ENCODE data around the gene VEPH1. TPM values are rescaled to one million over a fixed set of nuclear protein-coding genes. Genes with fewer than 3 reads are reported as not detected.

The VEPH1 gene
- total RNA-seq, 1 donor from 2014 or later: not detected

GRCh38 chr3:157379525-157380140 lies 123.6 kb downstream of the VEPH1 start:
- no peak overlapping the region for H3K4me3 Mint-ChIP-seq
- no peaks in the 10 kb centered on the region for H3K4me1 Mint-ChIP-seq (ENCODE audit: low read depth)
- no peaks in the 10 kb centered on the region for H3K36me3 Mint-ChIP-seq (ENCODE audit: low read depth)
- no peak overlapping the region for H3K27ac Mint-ChIP-seq
- intact Hi-C loops (cut with micrococcal nuclease): no loop called here
- H3K27me3 Mint-ChIP-seq (ENCODE audit: insufficient read depth): peaks cover 2% of the 10 kb centered on the region
- no peak for DNase-seq (ENCODE audit: low spot score)
- H3K9me3 Mint-ChIP-seq: no peaks in the 10 kb centered on the region

DNA sequence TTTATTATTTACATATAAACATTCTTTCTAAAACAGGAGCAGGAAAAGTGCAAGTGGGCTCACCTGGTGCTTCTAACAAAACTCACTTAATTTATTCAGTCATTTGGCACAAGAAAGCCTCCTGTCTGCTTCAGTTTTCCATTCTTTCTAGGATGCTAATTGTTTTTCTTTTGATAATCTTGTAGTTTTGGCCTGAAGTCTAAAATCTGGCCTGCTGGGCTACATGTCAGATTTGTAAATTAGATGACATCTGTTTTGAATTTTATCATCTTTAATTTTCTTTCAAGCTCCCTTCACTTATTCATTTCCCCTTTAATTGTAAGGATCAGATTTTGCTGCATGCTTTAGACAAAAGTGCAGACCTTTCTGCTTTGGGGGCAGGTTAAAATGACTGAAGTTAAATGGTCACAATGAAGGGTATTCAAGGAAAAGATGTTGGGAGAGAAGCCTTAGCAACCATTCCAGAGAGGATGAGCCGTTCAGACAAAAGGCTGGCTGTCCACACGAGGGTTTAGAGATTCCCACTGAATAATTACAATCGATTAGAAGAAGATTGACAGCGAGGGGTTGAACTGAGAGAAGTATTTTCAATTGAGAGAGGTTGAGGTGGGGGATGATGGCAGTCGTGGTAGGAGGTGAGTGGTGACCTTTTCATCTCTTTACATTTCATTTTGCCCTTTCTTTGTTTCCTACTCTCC lies 126.5 kb downstream of the VEPH1 start:
- no peaks in the 10 kb centered on the region for H3K9me3 Mint-ChIP-seq
- no peak for DNase-seq (ENCODE audit: low spot score)
- no peaks in the 10 kb centered on the region for H3K27me3 Mint-ChIP-seq (ENCODE audit: insufficient read depth)
- no peaks in the 10 kb centered on the region for H3K4me1 Mint-ChIP-seq (ENCODE audit: low read depth)
- intact Hi-C loops (cut with micrococcal nuclease): no loop called here
- H3K4me3 Mint-ChIP-seq: no peak overlapping the region
- H3K36me3 Mint-ChIP-seq (ENCODE audit: low read depth): no peaks in the 10 kb centered on the region
- no peak overlapping the region for H3K27ac Mint-ChIP-seq

DNA sequence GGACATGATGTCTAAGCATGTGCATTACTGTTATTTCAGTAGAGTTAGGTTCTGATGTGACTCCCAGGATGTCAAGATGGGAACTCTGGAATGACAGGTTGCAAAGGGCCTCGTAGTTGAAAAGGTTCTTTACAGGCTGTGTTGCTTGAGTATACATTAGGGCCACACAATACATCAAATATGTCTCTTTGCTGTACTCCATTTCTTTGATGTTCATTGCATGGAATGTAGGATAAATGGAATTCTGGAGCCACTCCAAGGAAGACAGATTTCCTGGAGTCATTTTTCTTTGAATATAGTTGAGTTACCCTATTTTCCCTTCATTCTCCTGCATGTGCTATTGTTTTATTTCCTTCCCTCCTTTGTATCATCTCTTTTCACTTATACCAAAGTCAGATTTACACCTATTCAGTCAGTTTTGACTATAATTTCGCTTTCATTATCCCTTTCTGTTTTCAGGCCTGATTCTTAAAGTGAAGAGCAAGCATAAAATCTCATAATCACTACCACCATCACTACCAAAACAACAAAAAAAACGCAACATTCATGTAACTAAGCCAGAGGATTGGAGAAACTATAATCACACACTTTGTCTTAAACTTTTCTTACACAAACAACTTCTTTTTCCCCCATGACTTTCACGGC lies 127.8 kb downstream of the VEPH1 start:
- Mint-ChIP-seq H3K4me1 (ENCODE audit: low read depth) (no peaks in the 10 kb centered on the region), H3K27ac (no peak overlapping the region), H3K4me3 (no peak overlapping the region), H3K27me3 (ENCODE audit: insufficient read depth) (no peaks in the 10 kb centered on the region), H3K9me3 (no peaks in the 10 kb centered on the region), H3K36me3 (ENCODE audit: low read depth) (no peaks in the 10 kb centered on the region)
- intact Hi-C loops (cut with micrococcal nuclease): no loop called here
- DNase-seq (ENCODE audit: low spot score): no peak

- Mint-ChIP-seq H3K4me3 (no peak overlapping the region), H3K36me3 (ENCODE audit: low read depth) (no peaks in the 10 kb centered on the region), H3K27me3 (ENCODE audit: insufficient read depth) (no peaks in the 10 kb centered on the region), H3K9me3 (no peaks in the 10 kb centered on the region), H3K27ac (no peak overlapping the region), H3K4me1 (ENCODE audit: low read depth) (no peaks in the 10 kb centered on the region)
- intact Hi-C loops (cut with micrococcal nuclease): no loop called here
- no peak for DNase-seq (ENCODE audit: low spot score)
These were observed 128.3 kb downstream of the VEPH1 start for GRCh38 chr3:157374933-157375332.

DNA sequence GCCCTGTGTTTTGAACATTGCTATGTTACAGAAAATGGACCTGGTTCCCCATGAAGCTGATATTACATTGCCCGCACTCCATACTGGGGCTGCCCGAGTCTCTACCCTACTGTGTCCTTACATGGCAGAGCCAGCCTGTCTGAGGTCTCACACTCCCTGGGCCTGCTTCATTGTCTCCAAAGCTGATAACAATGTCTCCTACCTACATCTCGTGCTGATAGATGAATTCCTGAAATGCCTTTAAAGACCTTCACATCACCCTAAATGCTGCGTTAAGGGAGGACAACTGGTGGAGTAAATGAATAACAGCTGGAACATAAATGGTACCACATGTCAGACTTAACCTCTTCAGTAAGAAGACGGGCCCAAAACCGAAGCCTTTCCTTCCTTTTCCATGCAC lies 129.4 kb downstream of the VEPH1 start:
- intact Hi-C loops (cut with micrococcal nuclease): no loop called here
- H3K27me3 Mint-ChIP-seq (ENCODE audit: insufficient read depth): peaks cover 3% of the 10 kb centered on the region
- H3K27ac Mint-ChIP-seq: no peak overlapping the region
- H3K4me3 Mint-ChIP-seq: no peak overlapping the region
- no peaks in the 10 kb centered on the region for H3K9me3 Mint-ChIP-seq
- H3K36me3 Mint-ChIP-seq (ENCODE audit: low read depth): no peaks in the 10 kb centered on the region
- H3K4me1 Mint-ChIP-seq (ENCODE audit: low read depth): no peaks in the 10 kb centered on the region
- DNase-seq (ENCODE audit: low spot score): no peak

DNA sequence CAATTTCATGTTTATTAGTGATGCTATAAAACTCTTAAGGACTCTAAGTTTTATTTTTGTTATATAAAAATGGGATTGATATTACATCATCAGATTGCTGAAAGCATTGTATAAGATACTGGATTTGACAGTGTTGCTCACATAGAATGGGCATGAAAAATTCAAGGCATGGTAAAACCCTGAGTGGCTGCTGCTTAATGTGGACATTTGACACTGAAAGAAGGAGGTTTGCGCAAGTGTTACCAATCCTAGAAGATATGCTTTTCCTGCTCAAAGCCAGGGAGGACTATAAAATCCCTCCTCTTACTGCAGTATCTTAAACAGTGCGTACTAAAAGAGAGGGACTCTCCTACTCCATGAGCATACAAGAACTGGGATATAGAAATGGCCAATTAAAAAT lies 132.3 kb downstream of the VEPH1 start:
- Mint-ChIP-seq H3K36me3 (ENCODE audit: low read depth) (no peaks in the 10 kb centered on the region), H3K27me3 (ENCODE audit: insufficient read depth) (peaks cover 3% of the 10 kb centered on the region), H3K9me3 (no peaks in the 10 kb centered on the region), H3K4me1 (ENCODE audit: low read depth) (no peaks in the 10 kb centered on the region), H3K27ac (no peak overlapping the region), H3K4me3 (no peak overlapping the region)
- intact Hi-C loops (cut with micrococcal nuclease): no loop called here
- no peak for DNase-seq (ENCODE audit: low spot score)

DNA sequence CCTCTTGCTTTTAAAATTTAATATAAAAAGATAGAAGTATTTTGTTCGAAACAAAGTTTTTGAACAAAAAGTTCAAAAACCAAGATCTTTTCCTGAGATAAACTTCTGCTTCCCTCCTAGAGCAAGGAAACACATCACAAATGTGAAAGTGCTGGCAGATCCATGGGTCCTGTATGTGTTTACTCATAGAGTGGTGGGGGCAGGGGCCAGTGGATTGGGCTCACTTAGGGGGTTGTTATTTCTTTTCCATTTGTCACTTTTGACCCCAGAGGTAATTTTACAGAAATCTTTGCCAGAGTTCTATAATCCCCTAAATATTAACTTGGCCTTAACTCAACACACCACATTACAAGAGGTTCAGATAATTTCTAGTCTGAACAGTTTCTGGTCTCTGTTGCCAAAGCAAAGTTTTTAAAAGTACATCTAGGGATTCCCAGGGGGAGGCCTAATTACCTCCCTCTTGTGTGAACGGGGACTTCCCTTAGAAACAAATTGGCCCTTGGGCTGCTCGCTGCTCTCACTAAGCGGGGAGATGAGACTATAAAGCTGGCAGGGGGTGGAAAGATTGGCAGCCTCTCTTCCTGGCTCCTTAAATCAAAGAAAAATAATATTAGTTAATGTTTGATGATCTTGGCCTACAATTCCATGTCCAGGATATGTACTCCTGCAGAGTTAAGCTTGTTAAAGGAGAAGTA lies 133.3 kb downstream of the VEPH1 start:
- Mint-ChIP-seq H3K4me3 (no peak overlapping the region), H3K9me3 (no peaks in the 10 kb centered on the region), H3K4me1 (ENCODE audit: low read depth) (no peaks in the 10 kb centered on the region), H3K27ac (no peak overlapping the region), H3K36me3 (ENCODE audit: low read depth) (no peaks in the 10 kb centered on the region), H3K27me3 (ENCODE audit: insufficient read depth) (peaks cover 3% of the 10 kb centered on the region)
- no peak for DNase-seq (ENCODE audit: low spot score)
- intact Hi-C loops (cut with micrococcal nuclease): no loop called here

- no peaks in the 10 kb centered on the region for H3K36me3 Mint-ChIP-seq (ENCODE audit: low read depth)
- H3K9me3 Mint-ChIP-seq: no peaks in the 10 kb centered on the region
- intact Hi-C loops (cut with micrococcal nuclease): no loop called here
- no peak for DNase-seq (ENCODE audit: low spot score)
- no peaks in the 10 kb centered on the region for H3K4me1 Mint-ChIP-seq (ENCODE audit: low read depth)
- H3K27ac Mint-ChIP-seq: no peak overlapping the region
- H3K27me3 Mint-ChIP-seq (ENCODE audit: insufficient read depth): peaks cover 3% of the 10 kb centered on the region
- no peak overlapping the region for H3K4me3 Mint-ChIP-seq
These were observed 135.0 kb downstream of the VEPH1 start for GRCh38 chr3:157368171-157368570.

DNA sequence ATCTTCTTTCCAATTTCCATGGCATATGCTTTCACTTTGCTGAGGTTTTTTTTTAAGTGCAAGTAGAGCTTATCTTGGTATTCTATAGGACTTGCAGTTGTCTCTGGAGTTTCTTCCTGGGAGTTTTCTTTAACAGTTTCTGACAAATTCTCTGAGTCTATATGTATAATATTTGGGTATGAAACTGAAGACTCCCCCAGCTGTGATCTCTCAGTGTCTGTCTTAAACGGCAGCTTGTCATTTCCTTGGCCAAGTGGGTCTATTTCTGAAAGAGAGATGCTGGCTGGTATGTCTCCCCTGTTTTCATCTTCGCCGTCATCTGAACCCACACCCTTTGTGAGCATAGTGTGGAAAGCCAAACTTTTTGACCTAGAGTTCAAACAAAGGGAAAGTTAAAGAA lies 139.8 kb downstream of the VEPH1 start:
- Mint-ChIP-seq H3K27ac (no peak overlapping the region), H3K27me3 (ENCODE audit: insufficient read depth) (no peaks in the 10 kb centered on the region), H3K9me3 (no peaks in the 10 kb centered on the region), H3K4me1 (ENCODE audit: low read depth) (no peaks in the 10 kb centered on the region), H3K4me3 (no peak overlapping the region), H3K36me3 (ENCODE audit: low read depth) (no peaks in the 10 kb centered on the region)
- DNase-seq (ENCODE audit: low spot score): no peak
- intact Hi-C loops (cut with micrococcal nuclease): no loop called here

DNA sequence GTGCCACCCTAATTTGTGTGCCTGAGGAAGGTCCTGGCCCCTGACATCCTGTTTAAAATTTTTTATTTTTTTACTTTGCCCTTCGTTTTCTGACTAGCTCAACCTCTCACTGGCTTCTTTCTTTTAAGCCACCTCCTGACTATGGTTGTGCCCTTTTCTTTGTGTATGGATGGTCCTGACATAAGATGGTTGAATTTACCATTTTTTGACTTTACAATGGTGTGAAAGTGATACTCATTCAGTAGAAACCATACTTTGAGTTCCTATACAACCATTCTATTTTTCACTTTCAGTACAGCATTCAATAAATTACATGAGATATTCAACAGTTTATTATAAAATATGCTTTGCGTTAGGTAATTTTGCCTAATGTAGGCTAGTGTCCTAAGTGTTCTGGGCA lies 140.9 kb downstream of the VEPH1 start:
- intact Hi-C loops (cut with micrococcal nuclease): no loop called here

GRCh38 chr3:157360044-157360443 lies 143.2 kb downstream of the VEPH1 start:
- Mint-ChIP-seq H3K4me3 (no peak overlapping the region), H3K27me3 (ENCODE audit: insufficient read depth) (no peaks in the 10 kb centered on the region), H3K36me3 (ENCODE audit: low read depth) (no peaks in the 10 kb centered on the region), H3K27ac (no peak overlapping the region), H3K4me1 (ENCODE audit: low read depth) (no peaks in the 10 kb centered on the region), H3K9me3 (no peaks in the 10 kb centered on the region)
- intact Hi-C loops (cut with micrococcal nuclease): no loop called here
- DNase-seq (ENCODE audit: low spot score): no peak

More for the DNA sequence above, 140.9 kb downstream of the VEPH1 start:
- H3K9me3 Mint-ChIP-seq: no peaks in the 10 kb centered on the region
- H3K27me3 Mint-ChIP-seq (ENCODE audit: insufficient read depth): no peaks in the 10 kb centered on the region
- no peaks in the 10 kb centered on the region for H3K36me3 Mint-ChIP-seq (ENCODE audit: low read depth)
- no peak overlapping the region for H3K27ac Mint-ChIP-seq
- no peak overlapping the region for H3K4me3 Mint-ChIP-seq
- H3K4me1 Mint-ChIP-seq (ENCODE audit: low read depth): no peaks in the 10 kb centered on the region
- DNase-seq (ENCODE audit: low spot score): no peak

- Mint-ChIP-seq H3K27me3 (ENCODE audit: insufficient read depth) (no peaks in the 10 kb centered on the region), H3K4me3 (no peak overlapping the region), H3K4me1 (ENCODE audit: low read depth) (no peaks in the 10 kb centered on the region), H3K9me3 (no peaks in the 10 kb centered on the region), H3K36me3 (ENCODE audit: low read depth) (no peaks in the 10 kb centered on the region), H3K27ac (no peak overlapping the region)
- intact Hi-C loops (cut with micrococcal nuclease): no loop called here
- DNase-seq (ENCODE audit: low spot score): no peak
These were observed 146.7 kb downstream of the VEPH1 start for GRCh38 chr3:157356541-157356940.

DNA sequence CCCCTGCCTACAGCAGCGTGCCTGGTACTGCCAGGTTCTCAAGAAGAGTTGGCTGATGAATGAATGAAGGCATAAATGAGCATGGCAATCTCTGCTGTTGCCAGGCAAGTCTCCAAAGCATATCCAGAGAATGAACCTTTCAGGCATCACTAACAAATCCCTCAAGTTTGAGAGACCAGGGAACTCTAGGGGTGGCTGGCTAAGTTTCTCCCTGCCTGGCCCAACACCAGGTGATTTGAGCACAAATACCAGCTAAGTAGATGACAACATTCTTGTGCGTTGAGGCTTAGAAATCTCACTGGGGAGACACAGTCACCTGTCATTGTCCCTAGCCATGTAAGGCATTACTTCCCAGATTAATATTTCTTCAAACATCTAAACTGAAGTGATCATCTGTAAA lies 147.9 kb downstream of the VEPH1 start:
- no peaks in the 10 kb centered on the region for H3K9me3 Mint-ChIP-seq
- intact Hi-C loops (cut with micrococcal nuclease): no loop called here
- no peaks in the 10 kb centered on the region for H3K36me3 Mint-ChIP-seq (ENCODE audit: low read depth)
- no peak overlapping the region for H3K4me3 Mint-ChIP-seq
- no peak for DNase-seq (ENCODE audit: low spot score)
- H3K4me1 Mint-ChIP-seq (ENCODE audit: low read depth): no peaks in the 10 kb centered on the region
- no peaks in the 10 kb centered on the region for H3K27me3 Mint-ChIP-seq (ENCODE audit: insufficient read depth)
- H3K27ac Mint-ChIP-seq: no peak overlapping the region
